Measurements from ENCODE around the gene PIN4. TPM values are rescaled to one million over a fixed set of nuclear protein-coding genes. Genes with fewer than 3 reads are reported as not detected.
"Not testable (repeated sequence)": the region's sequence is repeated elsewhere in the genome, so short reads cannot be mapped to it uniquely, and the experiment has no call there.

PIN4 gene
- total and polyA plus RNA-seq, 2 experiments from 2014 or later, result 3.5 to 80.6 TPM

DNA sequence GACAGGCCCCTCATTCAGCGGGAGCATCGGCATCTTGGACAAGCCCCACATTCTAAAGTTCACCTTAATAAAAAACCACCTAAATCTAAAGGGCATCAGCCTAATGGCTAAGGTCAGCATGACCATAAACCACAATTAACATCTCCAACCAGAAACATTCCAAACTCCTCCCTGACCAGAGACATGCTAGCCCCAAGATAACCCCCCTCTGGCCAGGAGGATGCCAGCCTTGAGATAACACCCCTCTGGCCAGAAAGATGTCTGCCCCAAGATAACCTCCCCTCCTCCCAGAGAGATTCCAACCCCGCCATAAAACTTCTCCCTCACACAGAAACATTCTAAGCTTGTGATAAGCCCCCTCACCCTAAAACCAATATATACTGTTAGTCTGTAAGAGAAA is 38.8 kb downstream of the PIN4 start:
- H3K4me2 ChIP-seq; H3K4me1 ChIP-seq (ENCODE audit: insufficient read depth); H3F3A ChIP-seq (replicated peaks; ENCODE audit: low read depth); H4K20me1 ChIP-seq (replicated peaks; ENCODE audit: insufficient read depth); H3K4me3 ChIP-seq; H3K27me3 Mint-ChIP-seq (ENCODE audit: insufficient read depth, low read depth, poor library complexity); H2AFZ ChIP-seq; H3K36me3 ChIP-seq (ENCODE audit: insufficient read depth); H3K27ac ChIP-seq (ENCODE audit: low read depth); H3K9me2 ChIP-seq (ENCODE audit: insufficient read depth); H3K4me1 Mint-ChIP-seq; H3K4me3 Mint-ChIP-seq; DNase-seq (ENCODE audit: low spot score); H3K27ac Mint-ChIP-seq; H3K27me3 ChIP-seq (ENCODE audit: insufficient read depth); ATAC-seq: not testable (repeated sequence)
- Mint-ChIP-seq H3K9me3 (peaks cover 26% of the 10 kb centered on the region), H3K36me3 (ENCODE audit: low read depth) (peaks cover 32% of the 10 kb centered on the region)
- peaks cover 17% of the 10 kb centered on the region for H3K79me2 ChIP-seq (replicated peaks; ENCODE audit: insufficient read depth)

DNA sequence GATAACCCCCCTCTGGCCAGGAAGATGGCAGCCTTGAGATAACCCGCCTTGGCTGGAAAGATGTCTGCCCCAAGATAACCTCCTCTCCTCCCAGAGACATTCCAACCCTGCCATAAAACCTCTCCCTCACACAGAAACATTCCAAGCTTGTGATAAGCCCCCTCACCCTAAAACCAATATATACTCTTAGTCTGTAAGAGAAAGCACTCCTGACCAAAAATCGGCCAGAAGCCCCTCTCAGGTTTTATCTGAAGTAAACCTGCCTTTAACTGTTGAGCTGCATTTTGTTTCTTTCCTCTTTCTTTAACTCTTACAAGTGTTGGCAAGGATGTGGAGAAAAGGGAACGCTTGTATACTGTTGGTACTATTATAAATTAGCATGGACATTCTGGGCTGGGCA is 48.7 kb downstream of the PIN4 start:
- ATAC-seq, result no peak
- peaks cover 17% of the 10 kb centered on the region for H3K36me3 Mint-ChIP-seq (ENCODE audit: low read depth)
- H3K9me2 ChIP-seq (ENCODE audit: insufficient read depth), result no peaks in the 10 kb centered on the region
- TF ChIP-seq, protein P1, sequence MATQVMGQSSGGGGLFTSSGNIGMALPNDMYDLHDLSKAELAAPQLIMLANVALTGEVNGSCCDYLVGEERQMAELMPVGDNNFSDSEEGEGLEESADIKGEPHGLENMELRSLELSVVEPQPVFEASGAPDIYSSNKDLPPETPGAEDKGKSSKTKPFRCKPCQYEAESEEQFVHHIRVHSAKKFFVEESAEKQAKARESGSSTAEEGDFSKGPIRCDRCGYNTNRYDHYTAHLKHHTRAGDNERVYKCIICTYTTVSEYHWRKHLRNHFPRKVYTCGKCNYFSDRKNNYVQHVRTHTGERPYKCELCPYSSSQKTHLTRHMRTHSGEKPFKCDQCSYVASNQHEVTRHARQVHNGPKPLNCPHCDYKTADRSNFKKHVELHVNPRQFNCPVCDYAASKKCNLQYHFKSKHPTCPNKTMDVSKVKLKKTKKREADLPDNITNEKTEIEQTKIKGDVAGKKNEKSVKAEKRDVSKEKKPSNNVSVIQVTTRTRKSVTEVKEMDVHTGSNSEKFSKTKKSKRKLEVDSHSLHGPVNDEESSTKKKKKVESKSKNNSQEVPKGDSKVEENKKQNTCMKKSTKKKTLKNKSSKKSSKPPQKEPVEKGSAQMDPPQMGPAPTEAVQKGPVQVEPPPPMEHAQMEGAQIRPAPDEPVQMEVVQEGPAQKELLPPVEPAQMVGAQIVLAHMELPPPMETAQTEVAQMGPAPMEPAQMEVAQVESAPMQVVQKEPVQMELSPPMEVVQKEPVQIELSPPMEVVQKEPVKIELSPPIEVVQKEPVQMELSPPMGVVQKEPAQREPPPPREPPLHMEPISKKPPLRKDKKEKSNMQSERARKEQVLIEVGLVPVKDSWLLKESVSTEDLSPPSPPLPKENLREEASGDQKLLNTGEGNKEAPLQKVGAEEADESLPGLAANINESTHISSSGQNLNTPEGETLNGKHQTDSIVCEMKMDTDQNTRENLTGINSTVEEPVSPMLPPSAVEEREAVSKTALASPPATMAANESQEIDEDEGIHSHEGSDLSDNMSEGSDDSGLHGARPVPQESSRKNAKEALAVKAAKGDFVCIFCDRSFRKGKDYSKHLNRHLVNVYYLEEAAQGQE (IDR thresholded peaks at IDR 0.05; ENCODE audit: unreplicated experiment), result no peak
- TF ChIP-seq CREB1 (CRISPR knock-in tag; IDR thresholded peaks at IDR 0.05; ENCODE audit: low read depth) (no peak), STAT1 (IDR thresholded peaks at IDR 0.05; ENCODE audit: unreplicated experiment) (no peak), ZNF331 (CRISPR knock-in tag; IDR thresholded peaks at IDR 0.05; ENCODE audit: low read depth) (no peak), ZNF114 (CRISPR knock-in tag; IDR thresholded peaks at IDR 0.05) (no peak), NANOG (IDR thresholded peaks at IDR 0.05; ENCODE audit: borderline replicate concordance) (no peak), EZH2 (IDR thresholded peaks at IDR 0.05; ENCODE audit: low read depth, unreplicated experiment) (no peak), JUNB (IDR thresholded peaks at IDR 0.05; ENCODE audit: unreplicated experiment) (no peak)
- TF ChIP-seq, protein P2, sequence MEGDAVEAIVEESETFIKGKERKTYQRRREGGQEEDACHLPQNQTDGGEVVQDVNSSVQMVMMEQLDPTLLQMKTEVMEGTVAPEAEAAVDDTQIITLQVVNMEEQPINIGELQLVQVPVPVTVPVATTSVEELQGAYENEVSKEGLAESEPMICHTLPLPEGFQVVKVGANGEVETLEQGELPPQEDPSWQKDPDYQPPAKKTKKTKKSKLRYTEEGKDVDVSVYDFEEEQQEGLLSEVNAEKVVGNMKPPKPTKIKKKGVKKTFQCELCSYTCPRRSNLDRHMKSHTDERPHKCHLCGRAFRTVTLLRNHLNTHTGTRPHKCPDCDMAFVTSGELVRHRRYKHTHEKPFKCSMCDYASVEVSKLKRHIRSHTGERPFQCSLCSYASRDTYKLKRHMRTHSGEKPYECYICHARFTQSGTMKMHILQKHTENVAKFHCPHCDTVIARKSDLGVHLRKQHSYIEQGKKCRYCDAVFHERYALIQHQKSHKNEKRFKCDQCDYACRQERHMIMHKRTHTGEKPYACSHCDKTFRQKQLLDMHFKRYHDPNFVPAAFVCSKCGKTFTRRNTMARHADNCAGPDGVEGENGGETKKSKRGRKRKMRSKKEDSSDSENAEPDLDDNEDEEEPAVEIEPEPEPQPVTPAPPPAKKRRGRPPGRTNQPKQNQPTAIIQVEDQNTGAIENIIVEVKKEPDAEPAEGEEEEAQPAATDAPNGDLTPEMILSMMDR (conservative IDR thresholded peaks at IDR 0.05; ENCODE audit: low read depth in 2 of 2), result no peak
- TF ChIP-seq, protein P3, sequence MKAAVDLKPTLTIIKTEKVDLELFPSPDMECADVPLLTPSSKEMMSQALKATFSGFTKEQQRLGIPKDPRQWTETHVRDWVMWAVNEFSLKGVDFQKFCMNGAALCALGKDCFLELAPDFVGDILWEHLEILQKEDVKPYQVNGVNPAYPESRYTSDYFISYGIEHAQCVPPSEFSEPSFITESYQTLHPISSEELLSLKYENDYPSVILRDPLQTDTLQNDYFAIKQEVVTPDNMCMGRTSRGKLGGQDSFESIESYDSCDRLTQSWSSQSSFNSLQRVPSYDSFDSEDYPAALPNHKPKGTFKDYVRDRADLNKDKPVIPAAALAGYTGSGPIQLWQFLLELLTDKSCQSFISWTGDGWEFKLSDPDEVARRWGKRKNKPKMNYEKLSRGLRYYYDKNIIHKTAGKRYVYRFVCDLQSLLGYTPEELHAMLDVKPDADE (IDR thresholded peaks at IDR 0.05), result no peak

More for the DNA sequence above, 48.7 kb downstream of the PIN4 start:
- Histone ChIP-seq H3K4me1 (ENCODE audit: insufficient read depth) (no peaks in the 10 kb centered on the region), H3F3A (replicated peaks; ENCODE audit: low read depth) (no peaks in the 10 kb centered on the region), H2AFZ (no peak overlapping the region), H3K79me2 (replicated peaks; ENCODE audit: insufficient read depth) (peaks cover 66% of the 10 kb centered on the region), H3K27ac (ENCODE audit: low read depth) (no peak overlapping the region), H4K20me1 (replicated peaks; ENCODE audit: insufficient read depth) (no peaks in the 10 kb centered on the region), H3K36me3 (ENCODE audit: insufficient read depth) (peaks cover 5% of the 10 kb centered on the region; the same call in 1 of the 2 replicates), H3K4me3 (no peak overlapping the region), H3K27me3 (ENCODE audit: insufficient read depth) (no peaks in the 10 kb centered on the region), H3K4me2 (no peak overlapping the region)
- Mint-ChIP-seq H3K27ac (no peak overlapping the region), H3K27me3 (ENCODE audit: insufficient read depth, low read depth, poor library complexity) (peaks cover 2% of the 10 kb centered on the region), H3K4me1 (no peaks in the 10 kb centered on the region), H3K4me3 (no peak overlapping the region), H3K9me3 (peaks cover 43% of the 10 kb centered on the region)
- no peak for DNase-seq (ENCODE audit: low spot score)

All from GM23338 (cell line).